Panc1 (cell line): ENCODE measurements around the gene TRAF7. TPM values are rescaled to one million over a fixed set of nuclear protein-coding genes. Genes with fewer than 3 reads are reported as not detected.

Experiments
- ATAC-seq: fragments of 200-7000 bp; cut with Tn5 transposase; 2 replicates; pipeline ENCODE4 v1.9.1; 2020; ENCODE audit warnings: mild to moderate bottlenecking, moderate library complexity
- BruUV-seq: library from RNA; stranded (reverse); fragments of 400-500 nt; replicated peaks from 2 replicates; lab custom pipeline; 2021; lab: Mats Ljungman, UMichigan
- CTCF ChIA-PET: fragments of 300-600 bp; sonication (Branson Sonifier 250); formaldehyde crosslinking; loops from one replicate; lab custom pipeline; 2022; ENCODE audit warnings: antibody characterized with exemption; lab: Charles Lee
- POLR2A ChIA-PET: fragments of 300-600 bp; sonication (Branson Sonifier 250); formaldehyde crosslinking; loops from one replicate; lab custom pipeline; 2022; ENCODE audit warnings: antibody characterized with exemption; lab: Charles Lee
- DNase-seq: peaks from one replicate; pipeline ENCODE4 v3.0.0-alpha.2; 2010; ENCODE audit warnings: low read depth, low spot score
- H3K27ac ChIP-seq: 2 replicates; pipeline ENCODE4 v1.5.1; 2011; ENCODE audit warnings: mild to moderate bottlenecking, low read length, inconsistent platforms
- H3K27me3 ChIP-seq: fragments of 200-500 bp; sonication (Bioruptor generic); 2 replicates; pipeline ENCODE4 v1.6.0; 2014; ENCODE audit warnings: low read length, inconsistent platforms; ENCODE audit not compliant: control insufficient read depth, insufficient read depth
- H3K36me3 ChIP-seq: fragments of 200-500 bp; sonication (Bioruptor generic); 2 replicates; pipeline ENCODE4 v1.5.1; 2014; ENCODE audit warnings: inconsistent platforms, mild to moderate bottlenecking, low read length, moderate library complexity; ENCODE audit not compliant: control insufficient read depth, insufficient read depth
- H3K4me1 ChIP-seq: 2 replicates; pipeline ENCODE4 v1.5.1; 2011; ENCODE audit warnings: inconsistent platforms, mild to moderate bottlenecking, low read length, moderate library complexity; ENCODE audit not compliant: control insufficient read depth, insufficient read depth
- H3K4me3 ChIP-seq, 2 experiments: 2 replicates each; pipeline ENCODE4 v1.5.1; 2011 to 2012; ENCODE audit warnings: low read depth in 2 of 2, low read length in 2 of 2, mild to moderate bottlenecking in 2 of 2, inconsistent platforms in 1 of 2, moderate library complexity in 1 of 2
- H3K9me3 ChIP-seq: fragments of 200-500 bp; sonication (Bioruptor generic); 2 replicates; pipeline ENCODE4 v1.5.1; 2014; ENCODE audit warnings: low read depth, mild to moderate bottlenecking, inconsistent platforms, low read length, moderate library complexity; ENCODE audit not compliant: control insufficient read depth, insufficient read depth
- CTCF ChIP-seq: fragments of 450-650 bp; IDR thresholded peaks from 2 replicates; pipeline ENCODE4 v1.5.1; 2017; ENCODE audit warnings: mild to moderate bottlenecking
- POLR2AphosphoS5 ChIP-seq: IDR thresholded peaks from 2 replicates; pipeline ENCODE4 v1.6.1; 2012; ENCODE audit warnings: mild to moderate bottlenecking, low read depth, low read length, moderate library complexity
- SIN3A ChIP-seq: IDR thresholded peaks from 2 replicates; pipeline ENCODE4 v1.6.1; 2012; ENCODE audit warnings: low read depth, mild to moderate bottlenecking, low read length, moderate library complexity, borderline replicate concordance; ENCODE audit not compliant: insufficient read depth
- TCF7L2 ChIP-seq: IDR thresholded peaks from 2 replicates; pipeline ENCODE4 v1.6.1; 2011; ENCODE audit warnings: mild to moderate bottlenecking, low read depth, low read length, inconsistent platforms
- in situ Hi-C: cut with HindIII; loops from 2 replicates; pipeline ENCODE4 v1.10.0; 2016; ENCODE audit warnings: low sequenced_read_pairs, low pct_unique_long_range_greater_than_20kb
- intact Hi-C: fragments of 100-400 bp; cut with micrococcal nuclease; formaldehyde crosslinking; loops from one replicate; pipeline ENCODE4 v1.10.0; 2022; ENCODE audit not compliant: unreplicated experiment
- total RNA-seq: library from RNA; stranded (reverse); gene quantifications from one replicate; pipeline ENCODE4 v1.2.1, GENCODE V29; 2021; ENCODE audit not compliant: unreplicated experiment
- TF ChIP-seq, protein P1 (sequence below), 2 experiments: IDR thresholded peaks; 2 replicates each; pipeline ENCODE4 v1.6.1; 2011 to 2012; ENCODE audit warnings: low read depth in 2 of 2, control low read depth in 1 of 2, low read length in 1 of 2, mild to moderate bottlenecking in 1 of 2, moderate library complexity in 1 of 2; ENCODE audit not compliant: insufficient read depth in 1 of 2

The TRAF7 gene
- total RNA-seq, 1 experiment from 2014 or later, result 108 TPM

DNA sequence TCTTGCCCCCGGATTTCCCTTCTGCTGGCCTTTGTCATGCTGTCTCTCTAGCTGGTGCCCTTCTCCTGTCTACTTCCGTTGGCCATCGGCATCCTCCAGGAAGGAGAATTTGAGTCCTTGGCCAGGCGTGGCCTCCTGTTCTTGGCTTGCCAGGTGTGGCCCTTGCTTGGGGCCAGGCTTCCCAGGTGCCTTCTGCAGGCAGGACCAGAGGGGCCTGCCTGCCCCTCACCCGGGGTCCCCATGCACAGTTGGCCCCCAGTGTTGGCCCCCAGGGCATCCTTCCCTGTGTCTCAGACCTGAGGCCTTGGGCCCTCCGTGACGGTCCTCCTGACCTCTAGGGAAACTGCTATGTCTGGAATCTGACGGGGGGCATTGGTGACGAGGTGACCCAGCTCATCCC is 52.3 kb downstream of the TRAF7 start:
- intact Hi-C loops, result no loop called here
- Histone ChIP-seq H3K4me3 (no peak overlapping the region), H3K27me3 (no peaks in the 10 kb centered on the region), H3K9me3 (no peaks in the 10 kb centered on the region), H3K4me1 (peaks cover 34% of the 10 kb centered on the region), H3K36me3 (no peaks in the 10 kb centered on the region; the same call in 1 of the 2 replicates), H3K27ac (no peak overlapping the region)
- ChIA-PET CTCF (no interaction called here), POLR2A (interaction anchor here (0.5 kb wide), 1 partner anchor 769 kb away, joined by 10 read pairs; no protein-coding TSS in a partner anchor)
- ATAC-seq (no peak), DNase-seq (no peak)
- in situ Hi-C loops, result no loop called here
- TF ChIP-seq POLR2AphosphoS5, result no peak
- no peak for TF ChIP-seq SIN3A
- no TSS peak for BruUV-seq

- CTCF ChIA-PET, result no interaction called here
- no peak for ATAC-seq
- no peaks in the 10 kb centered on the region for H3K9me3 ChIP-seq
- H3K4me1 ChIP-seq, result peaks cover 37% of the 10 kb centered on the region
- no peaks in the 10 kb centered on the region; the same call in 1 of the 2 replicates for H3K36me3 ChIP-seq
- no peak overlapping the region for H3K4me3 ChIP-seq
- POLR2A ChIA-PET, result interaction anchor here (0.5 kb wide), 1 partner anchor 769 kb away, joined by 10 read pairs; no protein-coding TSS in a partner anchor
- no peaks in the 10 kb centered on the region for H3K27me3 ChIP-seq
- no peak overlapping the region for H3K27ac ChIP-seq
- no TSS peak for BruUV-seq
- TF ChIP-seq CTCF (no peak), SIN3A (no peak), TCF7L2 (no peak), POLR2AphosphoS5 (no peak)
- TF ChIP-seq, protein P1, sequence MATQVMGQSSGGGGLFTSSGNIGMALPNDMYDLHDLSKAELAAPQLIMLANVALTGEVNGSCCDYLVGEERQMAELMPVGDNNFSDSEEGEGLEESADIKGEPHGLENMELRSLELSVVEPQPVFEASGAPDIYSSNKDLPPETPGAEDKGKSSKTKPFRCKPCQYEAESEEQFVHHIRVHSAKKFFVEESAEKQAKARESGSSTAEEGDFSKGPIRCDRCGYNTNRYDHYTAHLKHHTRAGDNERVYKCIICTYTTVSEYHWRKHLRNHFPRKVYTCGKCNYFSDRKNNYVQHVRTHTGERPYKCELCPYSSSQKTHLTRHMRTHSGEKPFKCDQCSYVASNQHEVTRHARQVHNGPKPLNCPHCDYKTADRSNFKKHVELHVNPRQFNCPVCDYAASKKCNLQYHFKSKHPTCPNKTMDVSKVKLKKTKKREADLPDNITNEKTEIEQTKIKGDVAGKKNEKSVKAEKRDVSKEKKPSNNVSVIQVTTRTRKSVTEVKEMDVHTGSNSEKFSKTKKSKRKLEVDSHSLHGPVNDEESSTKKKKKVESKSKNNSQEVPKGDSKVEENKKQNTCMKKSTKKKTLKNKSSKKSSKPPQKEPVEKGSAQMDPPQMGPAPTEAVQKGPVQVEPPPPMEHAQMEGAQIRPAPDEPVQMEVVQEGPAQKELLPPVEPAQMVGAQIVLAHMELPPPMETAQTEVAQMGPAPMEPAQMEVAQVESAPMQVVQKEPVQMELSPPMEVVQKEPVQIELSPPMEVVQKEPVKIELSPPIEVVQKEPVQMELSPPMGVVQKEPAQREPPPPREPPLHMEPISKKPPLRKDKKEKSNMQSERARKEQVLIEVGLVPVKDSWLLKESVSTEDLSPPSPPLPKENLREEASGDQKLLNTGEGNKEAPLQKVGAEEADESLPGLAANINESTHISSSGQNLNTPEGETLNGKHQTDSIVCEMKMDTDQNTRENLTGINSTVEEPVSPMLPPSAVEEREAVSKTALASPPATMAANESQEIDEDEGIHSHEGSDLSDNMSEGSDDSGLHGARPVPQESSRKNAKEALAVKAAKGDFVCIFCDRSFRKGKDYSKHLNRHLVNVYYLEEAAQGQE (IDR thresholded peaks at IDR 0.05; ENCODE audit: insufficient read depth in 1 of 2, low read depth in 2 of 2, low read length in 1 of 2), result no peak
- intact Hi-C loops, result no loop called here
- in situ Hi-C loops, result no loop called here
- DNase-seq, result no peak
Measured at GRCh38 chr16:2208308-2208707, 52.7 kb downstream of the TRAF7 start.

DNA sequence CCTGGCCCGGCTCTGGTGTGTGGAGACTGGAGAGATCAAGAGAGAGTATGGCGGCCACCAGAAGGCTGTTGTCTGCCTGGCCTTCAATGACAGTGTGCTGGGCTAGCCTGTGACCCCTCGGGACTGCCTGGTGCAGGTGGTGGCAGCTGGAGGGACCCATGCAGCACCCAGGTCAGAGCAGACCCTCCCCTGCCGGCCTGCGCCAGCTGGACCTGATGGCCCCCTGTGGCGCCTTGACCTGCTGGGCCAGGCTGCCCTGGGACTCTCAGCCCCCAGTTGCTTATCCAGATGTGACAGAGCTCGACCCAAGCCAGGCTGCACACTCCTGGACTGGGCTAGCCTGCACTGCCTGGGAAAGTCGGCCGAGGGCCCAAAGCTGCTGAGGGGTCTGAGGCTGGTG is 53.2 kb downstream of the TRAF7 start:
- Histone ChIP-seq H3K4me3 (no peak overlapping the region), H3K9me3 (no peaks in the 10 kb centered on the region), H3K4me1 (peaks cover 37% of the 10 kb centered on the region), H3K27ac (no peak overlapping the region), H3K27me3 (no peaks in the 10 kb centered on the region), H3K36me3 (peaks cover 3% of the 10 kb centered on the region; the same call in 1 of the 2 replicates)
- TF ChIP-seq POLR2AphosphoS5, result no peak
- TF ChIP-seq CTCF, result no peak
- no peak for TF ChIP-seq TCF7L2
- TF ChIP-seq SIN3A, result no peak
- TF ChIP-seq, protein P1 (IDR thresholded peaks at IDR 0.05; ENCODE audit: insufficient read depth in 1 of 2, low read depth in 2 of 2, low read length in 1 of 2), result no peak
- ChIA-PET POLR2A (no interaction called here), CTCF (no interaction called here)
- ATAC-seq (no peak), DNase-seq (no peak)
- intact Hi-C loops (no loop called here), in situ Hi-C loops (no loop called here)
- BruUV-seq, result no TSS peak
